Measurements from ENCODE around the gene ZAR1. TPM values are rescaled to one million over a fixed set of nuclear protein-coding genes. Genes with fewer than 3 reads are reported as not detected.

Gene ZAR1
- total RNA-seq, 1 experiment from 2014 or later = 0.47 TPM

DNA sequence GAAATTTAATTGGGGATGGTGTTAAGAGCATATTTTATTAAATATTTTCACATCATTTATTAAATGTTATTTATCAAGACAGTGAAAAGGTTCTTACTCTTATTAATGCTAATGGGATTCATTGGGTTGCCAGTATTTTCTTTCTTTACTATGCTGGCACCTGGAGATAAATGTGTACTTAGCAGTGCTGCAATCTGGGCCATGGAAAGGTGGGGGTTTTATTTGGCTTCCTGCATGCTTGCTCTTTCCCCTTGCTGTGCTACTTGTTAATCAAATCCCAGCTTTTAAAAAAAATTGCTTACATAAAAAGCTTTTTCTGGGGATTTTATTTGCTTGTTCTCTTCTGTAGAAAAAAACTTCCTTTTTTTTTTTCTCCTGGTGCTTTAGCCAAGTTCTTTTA, 48.3 kb downstream of the ZAR1 start:
- no peak overlapping the region for H3K27ac ChIP-seq (ENCODE audit: low read depth, low read length)
- no peak overlapping the region for H2AFZ ChIP-seq (ENCODE audit: low read depth, low read length, poor library complexity, severe bottlenecking)
- no peaks in the 10 kb centered on the region for H3K9me3 ChIP-seq (ENCODE audit: control insufficient read depth in 1 of 2, insufficient read depth in 1 of 2, low read depth in 1 of 2, low read length in 2 of 2)
- H3K36me3 ChIP-seq (ENCODE audit: control insufficient read depth in 1 of 2, insufficient read depth in 2 of 2, low read length in 2 of 2) = peaks cover 6 to 12% of the 10 kb centered on the region in 2 experiments; a peak in 2 of 4 replicates
- intact Hi-C loops (cut with micrococcal nuclease) = no loop called here
- H3K4me3 ChIP-seq (replicated peaks in 1 of 2; ENCODE audit: low read depth in 1 of 2, low read length in 2 of 2) = no peak overlapping the region
- BruUV-seq (replicated peaks) = no TSS peak
- TF ChIP-seq CEBPB (IDR thresholded peaks at IDR 0.05; ENCODE audit: low read depth) = no peak
- H3K79me2 ChIP-seq (ENCODE audit: insufficient read depth, low read length) = no peaks in the 10 kb centered on the region
- no peaks in the 10 kb centered on the region for H3K4me1 ChIP-seq (ENCODE audit: control insufficient read depth in 1 of 2, insufficient read depth in 2 of 2, low read length in 2 of 2)
- ATAC-seq (no peak), DNase-seq (ENCODE audit: low read depth, low spot score) (no peak)
- H3K9me2 ChIP-seq (ENCODE audit: insufficient read depth) = no peaks in the 10 kb centered on the region
- ChIA-PET POLR2A (no interaction called here), RAD21 (ENCODE audit: low non-redundant PET in 1 of 2, low total read pairs in 2 of 2, uncharacterized antibody in 2 of 2, unreplicated experiment in 2 of 2) (no interaction called here), CTCF (no interaction called here)
- H3K9ac ChIP-seq (ENCODE audit: low read length) = no peak overlapping the region
- no peaks in the 10 kb centered on the region for H3K27me3 ChIP-seq (ENCODE audit: insufficient read depth, low read length)
- no peak overlapping the region for H3K4me2 ChIP-seq (ENCODE audit: low read length)
- H4K20me1 ChIP-seq (ENCODE audit: insufficient read depth) = no peaks in the 10 kb centered on the region

DNA sequence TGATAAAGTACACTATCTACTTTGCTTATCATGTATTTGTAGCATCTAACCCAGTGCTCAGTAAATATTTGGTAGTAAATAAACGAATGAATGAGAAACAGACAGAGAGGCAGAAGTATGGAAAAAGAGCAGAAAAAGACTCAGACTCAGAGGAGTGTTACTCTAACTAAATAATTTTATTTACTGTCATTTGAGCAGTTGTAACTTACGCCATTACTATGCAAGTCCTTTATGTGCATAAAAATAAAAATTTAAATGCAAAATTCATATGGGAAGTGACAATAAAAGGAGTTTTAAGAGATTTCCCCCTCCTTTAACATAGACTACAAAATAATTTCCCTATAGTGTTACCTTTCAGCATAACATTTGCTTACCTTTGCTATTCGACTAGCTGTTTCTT, 49.5 kb downstream of the ZAR1 start:
- H4K20me1 ChIP-seq (ENCODE audit: insufficient read depth) = no peaks in the 10 kb centered on the region
- no peaks in the 10 kb centered on the region for H3K79me2 ChIP-seq (ENCODE audit: insufficient read depth, low read length)
- no peak overlapping the region for H3K4me3 ChIP-seq (replicated peaks in 1 of 2; ENCODE audit: low read depth in 1 of 2, low read length in 2 of 2)
- no peaks in the 10 kb centered on the region for H3K27me3 ChIP-seq (ENCODE audit: insufficient read depth, low read length)
- H3K4me2 ChIP-seq (ENCODE audit: low read length) = no peak overlapping the region
- POLR2A ChIA-PET = no interaction called here
- no peak overlapping the region for H3K9ac ChIP-seq (ENCODE audit: low read length)
- no peak for ATAC-seq
- TF ChIP-seq RAD21 (IDR thresholded peaks at IDR 0.05; ENCODE audit: low read depth) (no peak), FOSL1 (IDR thresholded peaks at IDR 0.05; ENCODE audit: low read depth) (no peak), SP1 (IDR thresholded peaks at IDR 0.05; ENCODE audit: low read depth) (no peak), JUND (IDR thresholded peaks at IDR 0.05) (no peak), CBX3 (IDR thresholded peaks at IDR 0.05; ENCODE audit: low read depth) (no peak), ZFX (IDR thresholded peaks at IDR 0.05) (no peak), YY1 (IDR thresholded peaks at IDR 0.05; ENCODE audit: extremely low read depth, insufficient replicate concordance, low read depth, low read length) (no peak), ZNF274 (IDR thresholded peaks at IDR 0.05; ENCODE audit: low read depth, low read length) (no peak), MAX (IDR thresholded peaks at IDR 0.05) (no peak)
- TF ChIP-seq, protein P1, sequence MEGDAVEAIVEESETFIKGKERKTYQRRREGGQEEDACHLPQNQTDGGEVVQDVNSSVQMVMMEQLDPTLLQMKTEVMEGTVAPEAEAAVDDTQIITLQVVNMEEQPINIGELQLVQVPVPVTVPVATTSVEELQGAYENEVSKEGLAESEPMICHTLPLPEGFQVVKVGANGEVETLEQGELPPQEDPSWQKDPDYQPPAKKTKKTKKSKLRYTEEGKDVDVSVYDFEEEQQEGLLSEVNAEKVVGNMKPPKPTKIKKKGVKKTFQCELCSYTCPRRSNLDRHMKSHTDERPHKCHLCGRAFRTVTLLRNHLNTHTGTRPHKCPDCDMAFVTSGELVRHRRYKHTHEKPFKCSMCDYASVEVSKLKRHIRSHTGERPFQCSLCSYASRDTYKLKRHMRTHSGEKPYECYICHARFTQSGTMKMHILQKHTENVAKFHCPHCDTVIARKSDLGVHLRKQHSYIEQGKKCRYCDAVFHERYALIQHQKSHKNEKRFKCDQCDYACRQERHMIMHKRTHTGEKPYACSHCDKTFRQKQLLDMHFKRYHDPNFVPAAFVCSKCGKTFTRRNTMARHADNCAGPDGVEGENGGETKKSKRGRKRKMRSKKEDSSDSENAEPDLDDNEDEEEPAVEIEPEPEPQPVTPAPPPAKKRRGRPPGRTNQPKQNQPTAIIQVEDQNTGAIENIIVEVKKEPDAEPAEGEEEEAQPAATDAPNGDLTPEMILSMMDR (IDR thresholded peaks at IDR 0.05 in 2 of 3, conservative IDR thresholded peaks at IDR 0.05 in 1 of 3; ENCODE audit: borderline replicate concordance in 1 of 3, insufficient read depth in 1 of 3, low read depth in 2 of 3, low read length in 2 of 3) = no peak
- H3K9me3 ChIP-seq (ENCODE audit: control insufficient read depth in 1 of 2, insufficient read depth in 1 of 2, low read depth in 1 of 2, low read length in 2 of 2) = no peaks in the 10 kb centered on the region
- H3K4me1 ChIP-seq (ENCODE audit: control insufficient read depth in 1 of 2, insufficient read depth in 2 of 2, low read length in 2 of 2) = no peaks in the 10 kb centered on the region
- DNase-seq (ENCODE audit: low read depth, low spot score) = no peak
- BruUV-seq (replicated peaks) = no TSS peak
- no peaks in the 10 kb centered on the region for H3K9me2 ChIP-seq (ENCODE audit: insufficient read depth)
- peaks cover 10 to 17% of the 10 kb centered on the region in 2 experiments; a peak in 3 of 4 replicates for H3K36me3 ChIP-seq (ENCODE audit: control insufficient read depth in 1 of 2, insufficient read depth in 2 of 2, low read length in 2 of 2)
- no peak overlapping the region for H2AFZ ChIP-seq (ENCODE audit: low read depth, low read length, poor library complexity, severe bottlenecking)
- CTCF ChIA-PET = no interaction called here
- intact Hi-C loops (cut with micrococcal nuclease) = no loop called here
- H3K27ac ChIP-seq (ENCODE audit: low read depth, low read length) = no peak overlapping the region
- RAD21 ChIA-PET (ENCODE audit: low non-redundant PET in 1 of 2, low total read pairs in 2 of 2, uncharacterized antibody in 2 of 2, unreplicated experiment in 2 of 2) = no interaction called here

All from HCT116 (cell line).